Retinal pigment epithelial cell (primary cell): ENCODE measurements around the gene GALM.
"Not testable (repeated sequence)": the region's sequence is repeated elsewhere in the genome, so short reads cannot be mapped to it uniquely, and the experiment has no call there.

ENCODE experiments used
- DNase-seq: peaks from one replicate; pipeline ENCODE4 v3.0.0-alpha.2; 2010; ENCODE audit warnings: low read depth
- H3K4me3 ChIP-seq: 2 replicates; pipeline ENCODE4 v1.5.1; 2011; ENCODE audit warnings: mild to moderate bottlenecking, low read length, control low read depth, moderate library complexity
- CTCF ChIP-seq: conservative IDR thresholded peaks from 2 replicates; pipeline ENCODE4 v1.5.1; 2011; ENCODE audit warnings: low read depth, low read length, control low read depth, inconsistent platforms

The GALM gene

GRCh38 chr2:38754049-38754448 lies 88.1 kb downstream of the GALM start:
- DNase-seq, result no peak
- no peak overlapping the region for H3K4me3 ChIP-seq
- TF ChIP-seq CTCF, result no peak

- DNase-seq, result no peak
- H3K4me3 ChIP-seq, result no peak overlapping the region
- no peak for TF ChIP-seq CTCF
Measured at GRCh38 chr2:38754506-38754905, 88.6 kb downstream of the GALM start.

GRCh38 chr2:38755891-38756290 lies 90.0 kb downstream of the GALM start:
- not testable (repeated sequence) for DNase-seq, H3K4me3 ChIP-seq

- DNase-seq, result no peak
- TF ChIP-seq CTCF, result no peak
Measured at GRCh38 chr2:38763228-38763627, 97.3 kb downstream of the GALM start.

GRCh38 chr2:38763728-38764127 lies 97.8 kb downstream of the GALM start:
- TF ChIP-seq CTCF, result no peak
- no peak overlapping the region for H3K4me3 ChIP-seq
- no peak for DNase-seq

More at GRCh38 chr2:38763228-38763627, 97.3 kb downstream of the GALM start:
- no peak overlapping the region for H3K4me3 ChIP-seq

GRCh38 chr2:38765149-38765548 lies 99.2 kb downstream of the GALM start:
- DNase-seq, result peak; percentile 34
- TF ChIP-seq CTCF, result no peak
- no peak overlapping the region for H3K4me3 ChIP-seq

GRCh38 chr2:38765551-38765950 lies 99.6 kb downstream of the GALM start:
- DNase-seq, result no peak
- no peak for TF ChIP-seq CTCF
- no peak overlapping the region for H3K4me3 ChIP-seq

GRCh38 chr2:38771632-38772031 lies 105.7 kb downstream of the GALM start:
- no peak for DNase-seq
- no peak for TF ChIP-seq CTCF
- no peak overlapping the region for H3K4me3 ChIP-seq
